HG03108 (cell line): Measurements from ENCODE around the gene CLCN4.

Experiments used
- ATAC-seq: cut with Tn5 transposase; IDR thresholded peaks from one replicate; pipeline ENCODE4 v1.9.1; 2021; ENCODE audit warnings: moderate library complexity; ENCODE audit not compliant: unreplicated experiment

Gene CLCN4

GRCh38 chrX:10166248-10166716 lies 9.5 kb downstream of the CLCN4 start:
- ATAC-seq, result no peak

DNA sequence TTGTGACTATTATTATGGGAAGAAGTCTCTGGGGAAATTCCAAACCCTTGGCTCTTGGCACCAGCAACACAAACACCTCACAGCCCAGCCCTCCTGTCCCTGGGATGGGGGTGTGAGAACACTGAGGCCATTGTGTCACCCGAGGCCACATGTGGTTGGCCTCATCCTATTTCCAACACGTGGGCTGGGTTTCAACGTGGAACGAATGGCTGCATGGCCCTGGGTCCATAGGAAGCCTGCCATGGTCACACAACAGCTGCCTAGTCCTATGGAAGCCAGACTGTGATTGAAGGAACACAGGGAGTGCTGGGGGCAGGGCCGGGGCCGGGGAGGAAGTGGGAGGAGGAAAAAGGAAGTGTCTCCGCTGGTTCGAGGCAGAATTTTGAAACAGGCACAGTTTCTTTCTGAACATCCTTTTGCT lies 10.0 kb downstream of the CLCN4 start:
- ATAC-seq, result no peak

- peak; percentile 66 for ATAC-seq
Measured at GRCh38 chrX:10167573-10167972, 10.8 kb downstream of the CLCN4 start.

DNA sequence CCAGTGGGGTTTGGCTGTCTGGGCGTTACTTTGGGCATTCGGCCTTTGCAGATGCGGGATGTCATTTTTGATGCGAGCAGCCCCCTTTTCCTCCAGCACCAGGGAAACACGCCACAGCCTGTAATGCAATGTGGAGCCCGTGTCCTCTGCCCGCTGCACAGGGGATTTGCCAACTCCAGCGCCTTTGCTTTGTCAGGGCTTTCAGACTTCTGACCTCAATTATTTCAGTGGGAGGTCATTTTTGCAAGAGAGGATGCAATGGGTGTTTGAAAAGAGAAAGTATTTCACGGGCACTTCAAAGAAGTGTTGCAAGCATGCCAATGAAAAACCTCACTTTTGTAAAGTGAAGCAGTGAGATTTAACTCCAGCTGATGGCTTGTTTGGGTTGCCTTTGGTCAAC lies 11.5 kb downstream of the CLCN4 start:
- ATAC-seq, result no peak

DNA sequence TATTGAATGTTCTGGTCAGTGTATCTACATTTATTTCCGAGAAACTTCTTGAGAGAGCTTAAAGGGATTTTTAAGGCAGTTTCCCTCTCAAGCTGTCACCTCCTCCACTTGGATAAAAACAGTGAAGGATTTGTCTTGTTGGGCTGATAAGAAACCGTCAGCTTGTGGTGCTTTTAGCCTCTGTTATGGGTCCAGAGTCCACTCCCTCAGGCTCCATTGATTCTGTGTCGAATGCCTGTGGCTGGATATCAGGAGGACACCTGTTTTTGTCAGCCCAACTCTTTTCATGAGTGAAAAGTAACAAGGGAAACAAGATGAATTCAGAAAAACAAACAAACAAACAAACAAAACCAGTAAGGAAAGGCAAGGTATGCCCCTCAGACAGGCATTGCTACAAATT lies 12.4 kb downstream of the CLCN4 start:
- ATAC-seq, result no peak

DNA sequence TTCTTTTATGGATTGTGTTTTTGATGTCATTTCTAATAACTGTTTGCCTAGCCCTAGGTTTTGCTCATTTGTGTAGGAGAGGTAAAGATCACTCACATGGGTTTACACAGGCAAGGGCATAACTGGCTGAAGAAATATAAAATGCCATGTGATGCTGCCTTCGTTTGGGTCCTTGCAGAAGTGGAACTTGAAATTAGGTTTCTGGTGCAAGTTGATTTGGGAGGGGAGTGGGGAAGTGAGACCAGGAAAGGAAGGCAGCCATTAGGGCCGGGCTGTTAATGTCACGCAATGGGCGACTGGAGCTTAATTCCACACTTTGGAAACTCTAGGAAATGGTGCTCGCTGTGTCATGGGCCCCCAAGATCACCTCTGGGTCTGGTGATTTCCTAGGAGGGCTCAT lies 14.5 kb downstream of the CLCN4 start:
- no peak for ATAC-seq

DNA sequence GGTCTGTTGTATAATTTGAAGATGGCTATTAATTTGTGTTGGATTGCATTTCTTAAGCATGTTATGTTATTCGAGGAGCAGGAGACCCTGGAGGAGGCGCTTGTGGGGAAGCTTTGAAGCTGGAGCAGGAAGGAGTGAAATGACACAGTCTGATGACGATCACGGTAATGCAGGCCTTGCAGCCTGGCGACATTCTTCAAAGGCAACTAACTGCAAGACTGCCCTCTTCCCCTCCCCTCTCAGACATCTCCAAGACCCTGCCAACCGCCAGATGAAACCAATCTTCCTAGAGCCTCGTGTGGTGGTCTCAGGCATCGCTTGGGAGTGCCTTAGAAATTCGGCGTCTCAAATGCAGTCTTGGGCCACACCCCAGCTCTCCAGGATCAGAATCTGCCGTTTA lies 16.1 kb downstream of the CLCN4 start:
- ATAC-seq, result no peak

DNA sequence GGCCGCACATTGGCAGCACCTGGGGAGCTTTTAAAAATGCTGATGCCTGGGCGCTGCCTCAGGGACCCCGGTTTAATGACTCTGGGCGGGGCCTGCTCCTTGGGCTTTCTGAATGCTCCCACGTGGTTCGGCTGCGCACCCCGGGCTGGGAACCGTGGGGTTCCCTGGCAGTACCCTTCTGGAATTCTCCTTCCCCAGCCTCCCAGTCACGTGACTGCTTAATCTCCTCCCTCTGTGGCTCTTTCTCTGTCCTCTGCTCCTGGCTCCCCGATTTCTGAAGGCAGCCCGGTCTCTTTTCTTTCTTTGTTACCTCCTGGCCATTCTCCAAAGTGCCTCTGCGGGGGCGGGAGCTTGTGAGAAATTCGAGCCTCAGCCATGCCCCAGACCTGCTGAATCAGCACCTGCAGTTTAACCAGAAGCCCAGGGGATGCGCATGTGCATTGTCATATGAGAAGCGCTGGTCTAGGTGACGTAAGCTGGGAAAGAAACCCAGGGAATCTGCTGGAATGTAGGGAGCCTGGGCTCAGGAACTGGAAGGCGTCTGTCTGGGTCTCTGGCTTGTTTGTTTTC lies 16.6 kb downstream of the CLCN4 start:
- no peak for ATAC-seq

DNA sequence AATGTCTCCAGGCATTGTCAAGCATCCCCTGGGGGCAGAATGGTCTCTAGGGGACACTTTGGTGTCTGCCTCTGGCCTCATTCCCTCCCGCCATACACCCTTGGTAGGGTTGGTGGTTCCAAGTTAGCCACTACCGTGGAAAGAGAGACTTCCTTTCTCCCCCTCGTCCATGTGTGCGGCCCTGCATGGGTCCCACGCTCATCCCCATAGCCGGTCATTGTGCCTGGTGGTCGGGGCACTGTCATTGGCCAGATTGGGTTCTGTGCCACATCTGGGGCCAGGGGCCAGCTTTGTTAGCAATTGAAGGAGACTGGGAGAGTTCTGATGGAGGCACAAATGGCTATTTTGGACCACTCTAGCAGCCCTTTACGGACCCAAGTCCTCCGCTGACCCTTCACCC lies 17.3 kb downstream of the CLCN4 start:
- no peak for ATAC-seq

GRCh38 chrX:10174810-10175209 lies 18.0 kb downstream of the CLCN4 start:
- no peak for ATAC-seq

GRCh38 chrX:10175319-10175871 lies 18.6 kb downstream of the CLCN4 start:
- no peak for ATAC-seq

DNA sequence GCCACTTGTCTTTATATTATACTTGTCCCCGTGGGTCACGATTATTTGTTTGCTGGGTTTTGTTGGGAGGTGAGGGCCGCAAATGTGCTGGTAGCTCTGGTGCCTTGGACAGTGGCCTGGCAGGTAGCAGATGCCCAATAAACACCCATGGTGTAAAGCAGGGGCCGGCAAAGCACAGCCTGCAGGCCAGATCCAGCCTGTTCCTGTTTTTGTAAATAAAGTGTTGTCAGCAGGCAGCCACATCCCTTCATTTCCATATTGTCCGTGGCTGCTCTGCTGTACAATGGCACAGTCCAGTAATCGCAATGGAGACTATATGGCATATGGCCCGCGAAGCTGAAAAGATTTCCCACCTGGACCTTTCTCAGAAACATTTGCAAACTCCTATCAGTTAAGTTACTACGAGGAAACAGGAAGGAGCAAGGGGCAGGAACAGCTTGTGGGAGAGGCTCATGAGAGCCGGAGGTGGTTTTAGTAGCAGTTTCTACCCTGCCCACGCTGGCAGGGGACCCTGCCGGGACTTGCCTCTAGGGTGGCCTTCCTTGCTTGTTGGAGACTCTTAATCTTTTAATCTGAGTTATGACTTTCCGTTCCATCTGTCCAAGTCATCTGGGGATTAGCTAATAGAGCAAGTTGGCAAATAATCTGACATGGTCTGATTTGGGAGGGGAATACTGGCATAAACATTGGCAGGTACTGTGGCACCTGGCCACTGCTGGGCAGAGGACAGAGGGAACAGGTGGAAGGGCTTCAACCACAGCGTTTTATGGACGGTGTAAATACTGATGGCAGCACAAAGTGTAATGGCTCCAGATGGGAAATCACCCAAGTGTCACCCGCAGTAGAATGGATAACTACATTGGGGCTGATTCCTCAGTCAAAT lies 19.6 kb downstream of the CLCN4 start:
- no peak for ATAC-seq

DNA sequence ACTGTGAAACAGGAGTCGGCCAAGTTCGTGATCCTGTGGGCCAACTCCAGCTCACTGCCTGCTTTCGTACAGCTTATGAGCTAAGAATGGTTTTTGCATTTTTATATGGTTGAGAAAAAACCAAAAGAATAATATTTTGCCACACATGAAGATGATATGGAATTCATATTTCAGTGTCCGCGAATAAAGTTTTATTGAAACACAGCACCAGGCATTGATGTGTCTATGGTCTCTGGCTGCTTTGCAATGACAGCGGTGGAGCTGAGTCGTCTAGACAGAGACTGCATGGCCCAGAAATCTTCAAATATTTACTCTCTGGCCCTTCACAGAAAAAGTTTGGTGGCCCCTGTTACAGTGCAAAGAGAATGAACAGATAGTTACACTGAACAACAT lies 20.2 kb downstream of the CLCN4 start:
- no peak for ATAC-seq

- no peak for ATAC-seq
Measured at GRCh38 chrX:10177601-10178000, 20.8 kb downstream of the CLCN4 start.

DNA sequence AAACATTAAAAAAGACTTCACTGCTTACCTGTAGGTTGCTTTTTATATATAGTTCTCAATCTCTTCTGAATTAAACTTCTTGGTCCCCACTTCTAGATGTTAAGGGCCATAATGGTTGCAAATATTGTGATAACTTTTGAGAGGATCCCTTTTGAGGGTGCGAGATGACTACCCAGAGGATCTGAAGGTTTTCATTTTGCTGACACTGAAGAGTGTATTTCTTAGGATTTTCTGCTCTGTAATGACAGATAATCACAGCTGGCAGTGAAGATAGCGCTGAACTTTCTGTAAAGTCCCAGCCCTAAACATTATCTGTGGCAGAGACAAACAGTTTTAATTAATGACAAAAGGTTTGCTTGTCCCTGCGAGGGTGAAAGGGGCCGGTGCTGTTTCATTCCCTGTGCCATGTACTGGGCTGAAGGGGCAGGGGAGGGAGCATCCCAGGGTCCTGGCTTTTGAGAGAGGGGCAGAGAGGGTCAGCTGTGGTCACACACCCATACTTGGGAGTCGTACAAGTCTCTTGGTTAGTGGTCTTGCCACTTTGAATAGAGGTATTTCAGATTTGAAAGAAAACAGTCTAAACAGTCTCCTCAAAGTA lies 22.2 kb downstream of the CLCN4 start:
- ATAC-seq, result no peak

DNA sequence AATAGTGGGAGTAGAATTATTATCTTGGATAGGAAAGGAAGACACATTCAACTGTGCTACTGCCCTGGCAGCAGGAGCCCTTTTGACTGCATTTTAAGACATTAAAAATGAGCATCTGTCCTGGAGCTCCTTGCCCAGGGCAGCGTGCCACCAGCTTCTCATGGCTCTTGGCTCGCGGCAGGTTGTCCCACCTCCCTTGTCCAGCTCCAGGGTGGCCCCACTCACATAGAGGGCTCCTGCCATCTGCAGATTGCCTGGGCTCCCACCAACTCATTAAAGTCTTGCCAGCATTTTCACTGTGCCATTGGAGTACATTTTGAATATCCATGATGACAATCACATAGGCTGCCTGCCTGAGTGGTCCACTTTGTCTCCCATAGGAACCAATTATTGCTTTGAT lies 27.0 kb downstream of the CLCN4 start:
- no peak for ATAC-seq

DNA sequence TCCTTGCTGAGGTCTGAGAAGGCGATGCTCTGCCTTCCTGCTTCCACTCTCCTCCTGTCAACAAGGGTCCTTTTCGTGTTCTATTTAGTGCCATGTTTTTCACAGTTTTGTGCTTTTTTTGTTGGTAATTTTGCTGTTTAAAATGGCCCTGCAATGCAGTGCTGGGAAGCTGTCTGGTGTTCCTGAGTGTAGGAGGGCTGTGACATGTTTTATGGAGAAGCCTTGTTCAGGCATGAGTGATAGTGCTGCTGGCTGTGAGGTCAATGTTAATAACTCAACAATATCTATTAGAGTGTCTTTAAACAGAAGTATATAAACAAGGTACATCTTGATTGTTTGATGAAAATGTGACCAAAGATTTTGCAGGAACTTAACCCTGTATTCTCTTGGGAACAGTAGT lies 27.6 kb downstream of the CLCN4 start:
- no peak for ATAC-seq

- ATAC-seq, result no peak
Measured at GRCh38 chrX:10186355-10186754, 29.6 kb downstream of the CLCN4 start.

DNA sequence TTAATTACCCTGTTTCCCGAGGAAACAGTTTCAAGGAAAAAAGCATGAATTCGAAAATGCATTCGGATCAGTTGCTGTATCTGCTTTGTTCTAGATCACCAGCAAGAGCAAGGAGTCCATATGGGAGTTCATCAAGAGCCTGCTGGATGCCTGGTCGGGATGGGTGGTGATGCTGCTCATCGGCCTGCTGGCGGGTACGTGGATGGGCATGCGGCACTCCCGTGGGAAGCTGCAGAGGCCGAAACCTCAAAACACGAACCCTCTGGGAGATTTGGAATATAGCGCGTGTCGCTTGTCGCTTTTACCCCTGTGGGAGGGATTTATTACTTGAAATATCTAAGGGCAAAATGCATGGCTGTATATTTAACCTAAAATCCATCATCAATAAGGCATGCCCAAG lies 30.6 kb downstream of the CLCN4 start:
- no peak for ATAC-seq

- ATAC-seq, result peak; percentile 81
Measured at GRCh38 chrX:10189317-10190268, 32.8 kb downstream of the CLCN4 start.

- no peak for ATAC-seq
Measured at GRCh38 chrX:10190367-10190766, 33.6 kb downstream of the CLCN4 start.
